Common myeloid progenitor, CD34-positive (primary cell): ENCODE measurements around the gene PEA15.

Source experiments
- CTCF ChIA-PET: fragments of 350-600 bp; sonication (Branson Sonifier 250); formaldehyde crosslinking; loops from one replicate; lab custom pipeline; 2021; ENCODE audit warnings: antibody characterized with exemption; lab: Charles Lee
- POLR2A ChIA-PET: fragments of 350-600 bp; sonication (Branson Sonifier 250); formaldehyde crosslinking; loops from one replicate; lab custom pipeline; 2021; ENCODE audit warnings: antibody characterized with exemption; lab: Charles Lee
- DNase-seq, 3 donors: peaks; one replicate each; pipeline versions ENCODE4 v3.0.0 to v3.0.0-alpha.2; 2013
- H3K27ac ChIP-seq, 2 experiments: 1 replicate in 1 of 2; 2 replicates in 1 of 2; pipeline ENCODE4 v1.7.0; 2013; ENCODE audit warnings: inconsistent platforms in 2 of 2, low read length in 2 of 2, mild to moderate bottlenecking in 2 of 2, low read depth in 1 of 2, moderate library complexity in 1 of 2; ENCODE audit not compliant: severe bottlenecking in 2 of 2, insufficient read depth in 1 of 2, poor library complexity in 1 of 2
- H3K27me3 ChIP-seq, 5 experiments: replicated peaks in 2 of 5; 1 replicate in 3 of 5; 2 replicates in 2 of 5; pipeline versions ENCODE4 v1.6.1 to v1.7.0; 2013; ENCODE audit warnings: low read length in 4 of 5, mild to moderate bottlenecking in 2 of 5, moderate library complexity in 2 of 5, inconsistent platforms in 1 of 5; ENCODE audit not compliant: insufficient read depth in 5 of 5, control insufficient read depth in 4 of 5
- H3K36me3 ChIP-seq, 4 experiments: 1 replicate in 2 of 4; 2 replicates in 2 of 4; pipeline versions ENCODE4 v1.6.1 to v1.7.0; 2013; ENCODE audit warnings: low read length in 3 of 4, control low read depth in 1 of 4, mild to moderate bottlenecking in 1 of 4; ENCODE audit not compliant: control insufficient read depth in 4 of 4, insufficient read depth in 4 of 4
- H3K4me1 ChIP-seq, 4 experiments: 1 replicate in 3 of 4; 2 replicates in 1 of 4; pipeline versions ENCODE4 v1.6.1 to v1.7.1; 2013; ENCODE audit warnings: low read length in 3 of 4, mild to moderate bottlenecking in 3 of 4, control low read depth in 1 of 4, inconsistent platforms in 1 of 4, moderate library complexity in 1 of 4; ENCODE audit not compliant: control insufficient read depth in 4 of 4, insufficient read depth in 4 of 4; ENCODE audit errors: control extremely low read depth in 1 of 4
- H3K4me3 ChIP-seq, 7 experiments: 1 replicate in 4 of 7; 2 replicates in 3 of 7; pipeline versions ENCODE4 v1.5.1 to v1.7.0; 2013; ENCODE audit warnings: mild to moderate bottlenecking in 7 of 7, low read length in 6 of 7, moderate library complexity in 6 of 7, inconsistent platforms in 2 of 7, low read depth in 2 of 7, control low read depth in 1 of 7; ENCODE audit not compliant: insufficient read depth in 4 of 7, control insufficient read depth in 1 of 7; ENCODE audit errors: extremely low read depth in 1 of 7
- H3K9me3 ChIP-seq, 5 experiments: 1 replicate in 4 of 5; 2 replicates in 1 of 5; pipeline versions ENCODE4 v1.6.1 to v1.7.1; 2013; ENCODE audit warnings: low read length in 4 of 5, mild to moderate bottlenecking in 2 of 5, inconsistent platforms in 1 of 5, low read depth in 1 of 5, moderate library complexity in 1 of 5; ENCODE audit not compliant: control insufficient read depth in 4 of 5, insufficient read depth in 2 of 5; ENCODE audit errors: control extremely low read depth in 1 of 5
- WGBS: methylation state at CpG from one replicate; pipeline ENCODE4 v1.1.5; 2013; ENCODE audit not compliant: insufficient coverage; 5-methylcytosine and 5-hydroxymethylcytosine counted together

The PEA15 gene

GRCh38 chr1:160256396-160257046 is 51.3 kb downstream of the PEA15 start:
- ChIA-PET CTCF (interaction anchor here (0.9 to 2.6 kb wide), 2 partner anchors 155 to 362 kb away, joined by 3 to 10 read pairs; no protein-coding TSS in a partner anchor), POLR2A (no interaction called here)
- Histone ChIP-seq H3K27me3 (no peaks in the 10 kb centered on the region), H3K36me3 (peaks cover 5 to 17% (median 11%) of the 10 kb centered on the region in 4 experiments), H3K27ac (peak overlapping the region in 1 of 2 experiments; percentile 38), H3K4me3 (no peak overlapping the region), H3K4me1 (peaks cover 8 to 36% (median 15%) of the 10 kb centered on the region in 4 experiments), H3K9me3 (no peaks in the 10 kb centered on the region)
- peak; percentile 18 to 71 (median 54) for DNase-seq
- WGBS = no CpG with 5 or more reads among the region's 3 CpGs

GRCh38 chr1:160257411-160258015 is 52.3 kb downstream of the PEA15 start:
- ChIA-PET POLR2A (interaction anchor here (1.0 kb wide), 1 partner anchor 149 kb away, joined by 3 read pairs; no protein-coding TSS in a partner anchor), CTCF (interaction anchor here (0.9 to 2.6 kb wide), 4 partner anchors 34 to 363 kb away, joined by 3 to 10 read pairs (median 4); no protein-coding TSS in a partner anchor)
- Histone ChIP-seq H3K36me3 (peaks cover 5 to 14% (median 10%) of the 10 kb centered on the region in 4 experiments), H3K4me3 (no peak overlapping the region), H3K27ac (no peak overlapping the region), H3K9me3 (no peaks in the 10 kb centered on the region), H3K27me3 (no peaks in the 10 kb centered on the region), H3K4me1 (peaks cover 8 to 37% (median 15%) of the 10 kb centered on the region in 4 experiments)
- WGBS = 98% methylated on average over 6 of the region's 6 CpGs
- no peak for DNase-seq

GRCh38 chr1:160258177-160258798 is 53.1 kb downstream of the PEA15 start:
- ChIA-PET CTCF (interaction anchor here (1.3 to 2.6 kb wide), 2 partner anchors 34 to 157 kb away, joined by 5 to 10 read pairs; no protein-coding TSS in a partner anchor), POLR2A (interaction anchor here (1.0 kb wide), 1 partner anchor 150 kb away, joined by 3 read pairs; no protein-coding TSS in a partner anchor)
- WGBS = 98% methylated on average over 6 of the region's 7 CpGs
- Histone ChIP-seq H3K4me3 (no peak overlapping the region), H3K27ac (no peak overlapping the region), H3K4me1 (peaks cover 8 to 44% (median 21%) of the 10 kb centered on the region in 4 experiments), H3K27me3 (no peaks in the 10 kb centered on the region), H3K9me3 (no peaks in the 10 kb centered on the region), H3K36me3 (peaks cover 5 to 11% (median 9%) of the 10 kb centered on the region in 4 experiments)
- no peak for DNase-seq

GRCh38 chr1:160260406-160261382 is 55.5 kb downstream of the PEA15 start:
- DNase-seq = peak in 1 of 3 donors; percentile 11
- ChIA-PET POLR2A (no interaction called here), CTCF (interaction anchor here (0.7 to 8.2 kb wide), 7 partner anchors 9 to 365 kb away, joined by 3 to 59 read pairs (median 4); partner anchors contain the start of gene PEX19)
- H3K4me3 ChIP-seq = peak overlapping the region in 6 of 7 experiments; percentile 88 to 99 (median 97)
- H3K4me1 ChIP-seq = peaks cover 8 to 44% (median 21%) of the 10 kb centered on the region in 4 experiments
- H3K27ac ChIP-seq = peak overlapping the region; percentile 99
- no peaks in the 10 kb centered on the region for H3K9me3 ChIP-seq
- no peaks in the 10 kb centered on the region for H3K27me3 ChIP-seq
- WGBS = 86% methylated on average over 3 of the region's 6 CpGs
- peaks cover 0 to 8% (median 4%) of the 10 kb centered on the region in 4 experiments for H3K36me3 ChIP-seq

GRCh38 chr1:160261556-160261892 is 56.3 kb downstream of the PEA15 start:
- ChIA-PET CTCF (interaction anchor here (1.2 to 8.2 kb wide), 4 partner anchors 10 to 160 kb away, joined by 3 to 59 read pairs (median 15); partner anchors contain the start of gene PEX19), POLR2A (no interaction called here)
- Histone ChIP-seq H3K4me1 (peaks cover 8 to 40% (median 21%) of the 10 kb centered on the region in 4 experiments), H3K9me3 (no peaks in the 10 kb centered on the region), H3K4me3 (peak overlapping the region; percentile 88 to 99 (median 97)), H3K27ac (peak overlapping the region; percentile 99), H3K27me3 (no peaks in the 10 kb centered on the region), H3K36me3 (peaks cover 0 to 8% (median 3%) of the 10 kb centered on the region in 4 experiments)
- DNase-seq = peak; percentile 75 to 89 (median 89)
- WGBS = no CpG with 5 or more reads among the region's 8 CpGs
